GM21717 (cell line): Measurements from ENCODE around the gene ATAD2B.
"Not testable (repeated sequence)": the region's sequence is repeated elsewhere in the genome, so short reads cannot be mapped to it uniquely, and the experiment has no call there.

Experiments
- ATAC-seq: cut with Tn5 transposase; IDR thresholded peaks from one replicate; pipeline ENCODE4 v1.9.1; 2021; ENCODE audit warnings: mild to moderate bottlenecking, moderate library complexity; ENCODE audit not compliant: unreplicated experiment

Gene ATAD2B

GRCh38 chr2:23794234-23794633, 132.7 kb downstream of the ATAD2B start:
- no peak for ATAC-seq

- no peak for ATAC-seq
Measured at GRCh38 chr2:23793476-23793875, 133.4 kb downstream of the ATAD2B start.

- ATAC-seq: no peak
Measured at GRCh38 chr2:23791030-23791429, 135.9 kb downstream of the ATAD2B start.

- no peak for ATAC-seq
Measured at GRCh38 chr2:23789012-23789411, 137.9 kb downstream of the ATAD2B start.

- ATAC-seq: peak; percentile 75
Measured at GRCh38 chr2:23788100-23788499, 138.8 kb downstream of the ATAD2B start.

GRCh38 chr2:23784971-23785370, 142.0 kb downstream of the ATAD2B start:
- no peak for ATAC-seq

- no peak for ATAC-seq
Measured at GRCh38 chr2:23782646-23783045, 144.3 kb downstream of the ATAD2B start.

GRCh38 chr2:23782126-23782525, 144.8 kb downstream of the ATAD2B start:
- ATAC-seq: no peak

GRCh38 chr2:23780465-23780864, 146.5 kb downstream of the ATAD2B start:
- ATAC-seq: not testable (repeated sequence)

- no peak for ATAC-seq
Measured at GRCh38 chr2:23777826-23778225, 149.1 kb downstream of the ATAD2B start.

- no peak for ATAC-seq
Measured at GRCh38 chr2:23776021-23776420, 150.9 kb downstream of the ATAD2B start.

GRCh38 chr2:23772684-23773083, 154.2 kb downstream of the ATAD2B start:
- no peak for ATAC-seq

- no peak for ATAC-seq
Measured at GRCh38 chr2:23772056-23772455, 154.9 kb downstream of the ATAD2B start.

- ATAC-seq: no peak
Measured at GRCh38 chr2:23769364-23769763, 157.6 kb downstream of the ATAD2B start.

- no peak for ATAC-seq
Measured at GRCh38 chr2:23767876-23768621, 158.9 kb downstream of the ATAD2B start.

- no peak for ATAC-seq
Measured at GRCh38 chr2:23762141-23762540, 164.8 kb downstream of the ATAD2B start.

- no peak for ATAC-seq
Measured at GRCh38 chr2:23761638-23762037, 165.3 kb downstream of the ATAD2B start.

- ATAC-seq: no peak
Measured at GRCh38 chr2:23760736-23761135, 166.2 kb downstream of the ATAD2B start.

GRCh38 chr2:23757686-23758433, 169.1 kb downstream of the ATAD2B start:
- no peak for ATAC-seq

GRCh38 chr2:23756593-23757292, 170.2 kb downstream of the ATAD2B start:
- ATAC-seq: no peak

- no peak for ATAC-seq
Measured at GRCh38 chr2:23754970-23755369, 172.0 kb downstream of the ATAD2B start.
